Dermis blood vessel endothelial cell (primary cell): ENCODE measurements around the gene ACACB. TPM values are rescaled to one million over a fixed set of nuclear protein-coding genes. Genes with fewer than 3 reads are reported as not detected.

ENCODE experiments used
- DNase-seq: peaks from one replicate; pipeline ENCODE4 v3.0.0; 2010
- total RNA-seq: library from RNA; depleted of rRNA; stranded (reverse); fragments of >200 nt; gene quantifications from 2 replicates; pipeline ENCODE4 v1.2.3, GENCODE V29; 2014

Gene ACACB
- total RNA-seq, result 6.0 and 8.8 TPM in 2 replicates

GRCh38 chr12:109115758-109116610, at the start of gene ACACB:
Gene ACACB (plus strand): TSS chr12:109116587. CDS start chr12:109139406, 22,819 bp downstream.
- no peak for DNase-seq

GRCh38 chr12:109069307-109070271, 46.8 kb upstream of the ACACB start:
- no peak for DNase-seq

- no peak for DNase-seq
Measured at GRCh38 chr12:109074866-109075265, 41.5 kb upstream of the ACACB start.

DNA sequence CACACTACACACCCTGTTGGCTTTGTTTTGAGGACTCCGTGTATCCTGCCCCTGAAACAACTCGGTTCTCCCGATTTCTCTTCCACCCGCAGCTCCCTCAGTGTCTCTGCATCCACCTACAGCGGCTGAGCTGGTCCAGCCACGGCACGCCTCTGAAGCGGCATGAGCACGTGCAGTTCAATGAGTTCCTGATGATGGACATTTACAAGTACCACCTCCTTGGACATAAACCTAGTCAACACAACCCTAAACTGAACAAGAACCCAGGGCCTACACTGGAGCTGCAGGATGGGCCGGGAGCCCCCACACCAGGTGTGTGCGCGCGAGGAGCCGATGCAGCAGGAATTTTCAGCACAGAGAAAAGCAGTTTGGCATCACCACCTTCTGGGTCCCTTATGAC, 33.6 kb upstream of the ACACB start:
- DNase-seq, result no peak

GRCh38 chr12:109084425-109084824, 32.0 kb upstream of the ACACB start:
- DNase-seq, result no peak

- no peak for DNase-seq
Measured at GRCh38 chr12:109085590-109085989, 30.8 kb upstream of the ACACB start.

DNA sequence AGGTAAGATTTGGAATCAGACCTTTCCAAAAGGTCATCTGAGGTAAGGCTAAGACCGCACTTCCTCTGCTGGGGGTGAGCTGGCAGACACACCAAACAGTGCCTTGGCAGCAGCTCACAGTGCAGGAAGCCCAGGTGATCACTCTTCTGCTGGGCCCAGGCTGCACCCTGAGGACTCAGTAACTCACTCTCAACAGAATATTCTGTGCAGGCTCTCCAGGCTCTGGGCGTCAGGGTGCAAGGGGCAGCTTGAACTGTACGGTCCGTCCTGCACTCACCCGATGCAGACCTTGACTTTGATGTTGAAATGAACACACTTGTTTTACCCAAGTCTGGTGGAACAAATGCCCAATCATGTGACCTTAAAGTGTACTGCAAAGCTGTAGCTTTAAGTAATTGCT, 29.1 kb upstream of the ACACB start:
- DNase-seq, result no peak

GRCh38 chr12:109088818-109089217, 27.6 kb upstream of the ACACB start:
- no peak for DNase-seq

DNA sequence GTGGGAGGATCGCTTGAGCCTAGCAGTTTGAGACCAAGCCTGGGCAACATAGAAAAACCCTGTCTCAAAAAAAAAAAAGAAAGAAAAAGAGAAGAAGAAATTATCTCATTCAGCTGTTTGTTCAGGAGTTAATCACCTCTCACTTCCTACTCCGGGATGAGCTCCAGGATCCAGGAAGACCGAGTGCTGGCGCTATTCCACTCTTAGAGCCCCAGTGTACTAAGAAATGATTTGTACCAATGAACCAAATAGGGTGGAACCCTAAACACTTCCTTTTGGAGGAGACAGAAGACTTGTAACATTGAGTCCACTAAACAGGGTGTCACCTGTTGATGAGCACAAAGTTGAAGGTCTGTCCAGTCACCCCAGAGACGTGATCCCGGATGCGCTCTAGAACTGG, 26.7 kb upstream of the ACACB start:
- DNase-seq, result peak; percentile 12

- DNase-seq, result no peak
Measured at GRCh38 chr12:109092497-109093021, 23.8 kb upstream of the ACACB start.

GRCh38 chr12:109093022-109093918, 23.1 kb upstream of the ACACB start, which contains the start of gene ALKBH2:
Gene ALKBH2 (minus strand): TSS chr12:109093472. CDS start chr12:109092786, 686 bp downstream.
- DNase-seq, result peak; percentile 96

- no peak for DNase-seq
Measured at GRCh38 chr12:109097140-109097434, 19.3 kb upstream of the ACACB start.

DNA sequence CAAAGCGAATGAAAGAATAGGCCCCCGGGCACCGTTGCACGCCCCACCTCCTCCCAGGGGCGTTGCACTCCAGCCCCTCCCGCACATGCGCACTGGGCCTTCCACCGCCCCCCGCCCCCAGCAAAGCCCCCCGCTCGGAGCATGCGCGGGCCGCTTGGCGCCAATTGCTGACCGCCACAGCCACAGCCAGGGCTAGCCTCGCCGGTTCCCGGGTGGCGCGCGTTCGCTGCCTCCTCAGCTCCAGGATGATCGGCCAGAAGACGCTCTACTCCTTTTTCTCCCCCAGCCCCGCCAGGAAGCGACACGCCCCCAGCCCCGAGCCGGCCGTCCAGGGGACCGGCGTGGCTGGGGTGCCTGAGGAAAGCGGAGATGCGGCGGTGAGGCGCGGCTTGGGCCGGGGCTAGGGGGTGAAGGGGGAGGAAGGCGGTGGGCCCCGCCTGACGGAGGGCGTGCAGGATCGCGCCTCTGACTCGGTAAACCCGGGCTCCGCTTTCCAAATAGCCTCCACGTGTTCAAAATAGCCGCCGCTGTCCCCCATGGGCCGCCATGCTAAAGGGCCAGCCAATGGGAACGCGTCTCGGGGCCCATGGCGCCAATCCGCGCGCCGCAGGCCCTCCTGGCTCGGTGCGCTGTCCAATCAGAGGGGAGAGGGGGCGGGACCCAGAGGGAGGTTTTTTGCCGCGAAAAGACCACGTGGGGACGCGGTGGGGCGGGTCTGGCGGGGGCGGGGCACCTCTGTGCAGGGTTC, 18.8 kb upstream of the ACACB start, which contains the start of gene UNG:
UNG (plus strand) TSS at position 163 of the 748 bp plus-strand sequence; CDS start at position 246, 83 bp downstream.
- peak; percentile 97 for DNase-seq

DNA sequence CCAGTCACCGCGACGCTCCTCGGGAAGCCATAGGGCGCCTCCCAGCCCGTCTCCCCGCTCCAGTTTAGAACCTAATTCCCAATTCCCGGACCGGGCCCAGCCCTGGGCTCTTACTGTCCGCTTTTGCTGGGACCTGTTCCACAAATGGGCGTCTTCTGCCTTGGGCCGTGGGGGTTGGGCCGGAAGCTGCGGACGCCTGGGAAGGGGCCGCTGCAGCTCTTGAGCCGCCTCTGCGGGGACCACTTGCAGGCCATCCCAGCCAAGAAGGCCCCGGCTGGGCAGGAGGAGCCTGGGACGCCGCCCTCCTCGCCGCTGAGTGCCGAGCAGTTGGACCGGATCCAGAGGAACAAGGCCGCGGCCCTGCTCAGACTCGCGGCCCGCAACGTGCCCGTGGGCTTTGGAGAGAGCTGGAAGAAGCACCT, 18.2 kb upstream of the ACACB start:
- peak; percentile 70 for DNase-seq

DNA sequence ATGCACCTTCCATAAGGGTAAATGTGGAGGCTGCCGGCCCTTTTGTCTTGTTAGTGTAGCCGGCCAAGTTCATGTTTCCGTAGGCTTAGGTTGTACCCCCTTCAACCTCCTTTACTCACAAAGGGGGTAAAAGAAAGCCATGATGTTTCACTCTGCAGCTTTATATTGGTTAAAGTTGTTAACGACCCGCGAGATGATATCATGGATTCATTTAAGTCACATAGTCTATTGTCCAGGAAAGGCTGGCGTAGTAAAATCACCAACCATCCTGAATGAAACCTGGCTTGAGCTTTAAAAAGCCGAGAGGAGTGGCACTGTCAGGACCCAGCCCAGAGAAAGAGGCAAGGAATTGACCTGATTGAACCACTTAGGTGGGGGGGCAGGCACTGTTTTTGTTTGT, 17.7 kb upstream of the ACACB start:
- DNase-seq, result peak; percentile 48

DNA sequence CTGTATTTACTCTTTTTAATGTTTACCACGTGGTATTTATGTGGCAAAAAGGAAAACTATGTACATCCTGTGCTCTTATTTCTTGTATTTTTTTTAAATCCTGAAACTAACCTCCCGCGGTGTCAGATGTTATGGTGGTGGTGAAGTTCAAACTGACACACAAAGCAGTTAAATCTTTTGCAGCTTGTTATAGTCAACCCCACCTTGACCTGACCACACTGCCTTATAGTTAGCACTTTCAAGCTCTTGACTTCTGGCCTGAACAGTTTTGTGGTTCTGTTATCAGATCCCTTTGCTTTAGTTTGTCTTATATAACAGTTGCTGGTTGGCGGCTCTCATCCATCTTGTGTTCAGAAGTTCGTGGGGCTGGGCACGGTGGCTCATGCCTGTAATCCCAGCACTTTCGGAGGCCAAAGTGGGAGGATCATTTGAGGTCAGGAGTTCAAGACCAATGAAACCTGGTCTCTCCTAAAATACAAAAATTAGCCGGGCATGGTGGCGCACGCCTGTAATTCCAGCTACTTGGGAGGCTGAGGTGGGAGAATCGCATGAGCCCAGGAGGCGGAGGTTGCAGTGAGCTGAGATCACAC, 16.9 kb upstream of the ACACB start:
- DNase-seq, result no peak

DNA sequence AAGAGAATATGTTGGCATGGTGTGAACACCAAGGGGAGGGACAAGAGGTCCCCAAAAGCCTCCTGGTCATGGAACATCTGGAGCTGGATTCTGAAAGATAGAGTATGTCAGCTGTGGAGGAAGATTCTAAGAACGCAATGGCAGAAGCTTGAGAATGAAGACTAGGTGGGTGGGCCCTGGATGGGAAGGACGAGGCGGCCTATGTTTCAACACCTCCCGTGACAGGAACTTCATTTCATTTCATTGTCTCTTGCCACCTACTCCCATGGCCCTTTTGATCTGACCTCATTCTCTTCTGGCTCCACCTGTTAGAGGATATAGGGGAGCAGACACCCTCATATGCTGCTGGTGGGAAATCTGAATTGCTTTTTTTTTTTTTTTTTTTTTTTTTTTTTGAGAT, 15.6 kb upstream of the ACACB start:
- DNase-seq, result no peak

- DNase-seq, result no peak
Measured at GRCh38 chr12:109102491-109102890, 13.9 kb upstream of the ACACB start.

DNA sequence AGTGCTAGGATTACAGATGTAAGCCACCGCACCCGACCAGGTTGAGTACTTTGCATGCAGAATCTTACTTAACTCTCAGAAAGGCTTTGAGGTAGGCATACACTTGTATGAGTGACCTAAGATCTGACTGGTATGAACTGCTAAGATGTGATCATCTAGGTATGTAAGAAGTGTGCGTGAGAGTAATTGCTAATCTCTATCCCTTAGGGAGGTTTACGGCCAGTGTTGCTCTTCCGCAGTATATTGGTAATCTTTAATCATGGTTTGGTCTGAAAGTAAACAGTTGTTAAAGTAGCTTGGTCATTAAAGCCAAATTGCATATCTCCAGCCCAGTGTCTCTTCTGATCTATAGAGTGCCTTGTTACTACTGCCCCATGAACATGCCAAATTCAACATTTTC, 11.2 kb upstream of the ACACB start:
- no peak for DNase-seq

DNA sequence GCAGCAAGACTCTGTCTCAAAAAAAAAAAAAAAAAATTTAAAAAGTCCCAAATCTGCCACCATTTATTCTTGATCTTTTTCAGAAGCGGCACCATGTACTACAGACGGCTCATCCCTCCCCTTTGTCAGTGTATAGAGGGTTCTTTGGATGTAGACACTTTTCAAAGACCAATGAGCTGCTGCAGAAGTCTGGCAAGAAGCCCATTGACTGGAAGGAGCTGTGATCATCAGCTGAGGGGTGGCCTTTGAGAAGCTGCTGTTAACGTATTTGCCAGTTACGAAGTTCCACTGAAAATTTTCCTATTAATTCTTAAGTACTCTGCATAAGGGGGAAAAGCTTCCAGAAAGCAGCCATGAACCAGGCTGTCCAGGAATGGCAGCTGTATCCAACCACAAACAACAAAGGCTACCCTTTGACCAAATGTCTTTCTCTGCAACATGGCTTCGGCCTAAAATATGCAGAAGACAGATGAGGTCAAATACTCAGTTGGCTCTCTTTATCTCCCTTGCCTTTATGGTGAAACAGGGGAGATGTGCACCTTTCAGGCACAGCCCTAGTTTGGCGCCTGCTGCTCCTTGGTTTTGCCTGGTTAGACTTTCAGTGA, 6.5 kb upstream of the ACACB start:
- DNase-seq, result no peak
